ENCODE measurements around the gene GNG13.

DNA sequence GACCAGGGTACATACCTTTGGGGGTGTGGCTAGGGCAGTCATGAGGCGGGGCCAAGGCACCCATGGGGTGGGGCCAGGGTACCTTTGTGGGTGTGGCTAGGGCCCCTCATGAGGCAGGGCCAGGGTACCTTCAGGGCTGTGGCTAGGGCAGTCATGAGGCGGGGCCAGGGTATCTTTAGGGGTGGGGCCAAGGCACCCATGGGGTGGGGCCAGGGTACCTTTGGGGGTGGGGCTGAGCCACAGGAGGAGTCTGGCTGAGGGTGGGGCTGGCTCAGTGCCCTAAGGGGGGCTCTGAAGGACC, 3.5 kb downstream of the GNG13 start:
- TF ChIP-seq CTCF (IDR thresholded peaks at IDR 0.05) (no peak), POLR2A (IDR thresholded peaks at IDR 0.05) (no peak)

Measured in body of pancreas (tissue), 4 donors.